ENCODE measurements around the gene GLYATL1.
"Not testable (repeated sequence)": the region's sequence is repeated elsewhere in the genome, so short reads cannot be mapped to it uniquely, and the experiment has no call there.

Gene GLYATL1

GRCh38 chr11:58992489-58992888 is 53.2 kb downstream of the GLYATL1 start:
- no peak for TF ChIP-seq CTCF (IDR thresholded peaks at IDR 0.05; ENCODE audit: low read depth, low read length)

GRCh38 chr11:58994171-58994570 is 54.9 kb downstream of the GLYATL1 start:
- TF ChIP-seq CTCF (IDR thresholded peaks at IDR 0.05; ENCODE audit: low read depth, low read length) = no peak
- no peak for DNase-seq (ENCODE audit: extremely low read depth, low read depth)

More at GRCh38 chr11:58992489-58992888, 53.2 kb downstream of the GLYATL1 start:
- DNase-seq (ENCODE audit: extremely low read depth, low read depth) = no peak

- DNase-seq (ENCODE audit: extremely low read depth, low read depth) = no peak
- no peak for TF ChIP-seq CTCF (IDR thresholded peaks at IDR 0.05; ENCODE audit: low read depth, low read length)
These were observed 59.4 kb downstream of the GLYATL1 start for GRCh38 chr11:58998480-58999290.

- DNase-seq (ENCODE audit: extremely low read depth, low read depth) = no peak
- no peak for TF ChIP-seq CTCF (IDR thresholded peaks at IDR 0.05; ENCODE audit: low read depth, low read length)
These were observed 60.0 kb downstream of the GLYATL1 start for GRCh38 chr11:58999291-58999680.

GRCh38 chr11:59000003-59000402 is 60.7 kb downstream of the GLYATL1 start:
- no peak for DNase-seq (ENCODE audit: extremely low read depth, low read depth)
- no peak for TF ChIP-seq CTCF (IDR thresholded peaks at IDR 0.05; ENCODE audit: low read depth, low read length)

- DNase-seq (ENCODE audit: extremely low read depth, low read depth) = not testable (repeated sequence)
These were observed 62.7 kb downstream of the GLYATL1 start for GRCh38 chr11:59002006-59002405.

All from AG09319 (cell line).